Stomach (tissue), 4 donors: ENCODE measurements around the gene LRRC56.

ENCODE experiments used
- CTCF ChIP-seq, 7 experiments: fragments of 450-650 bp in 4 of 7; fragments of 200-600 bp in 3 of 7; sonication (generic) in 3 of 7; IDR thresholded peaks; one replicate each; pipeline ENCODE4 v1.5.1; 2016 to 2019; ENCODE audit warnings: antibody characterized with exemption in 7 of 7, control low read depth in 2 of 7, mild to moderate bottlenecking in 1 of 7
- EP300 ChIP-seq: sonication (generic); formaldehyde crosslinking; IDR thresholded peaks from one replicate; pipeline ENCODE4 v1.6.1; 2017; ENCODE audit warnings: antibody characterized with exemption
- POLR2A ChIP-seq, 4 donors: fragments of 450-650 bp; IDR thresholded peaks; one replicate each; pipeline ENCODE4 v1.6.1; 2016; ENCODE audit warnings: antibody characterized with exemption in 4 of 4, control low read depth in 2 of 4, mild to moderate bottlenecking in 1 of 4, moderate library complexity in 1 of 4
- POLR2AphosphoS5 ChIP-seq, 3 donors: sonication (generic); formaldehyde crosslinking; IDR thresholded peaks; one replicate each; pipeline ENCODE4 v1.6.1; 2016; ENCODE audit warnings: antibody characterized with exemption in 3 of 3

DNA sequence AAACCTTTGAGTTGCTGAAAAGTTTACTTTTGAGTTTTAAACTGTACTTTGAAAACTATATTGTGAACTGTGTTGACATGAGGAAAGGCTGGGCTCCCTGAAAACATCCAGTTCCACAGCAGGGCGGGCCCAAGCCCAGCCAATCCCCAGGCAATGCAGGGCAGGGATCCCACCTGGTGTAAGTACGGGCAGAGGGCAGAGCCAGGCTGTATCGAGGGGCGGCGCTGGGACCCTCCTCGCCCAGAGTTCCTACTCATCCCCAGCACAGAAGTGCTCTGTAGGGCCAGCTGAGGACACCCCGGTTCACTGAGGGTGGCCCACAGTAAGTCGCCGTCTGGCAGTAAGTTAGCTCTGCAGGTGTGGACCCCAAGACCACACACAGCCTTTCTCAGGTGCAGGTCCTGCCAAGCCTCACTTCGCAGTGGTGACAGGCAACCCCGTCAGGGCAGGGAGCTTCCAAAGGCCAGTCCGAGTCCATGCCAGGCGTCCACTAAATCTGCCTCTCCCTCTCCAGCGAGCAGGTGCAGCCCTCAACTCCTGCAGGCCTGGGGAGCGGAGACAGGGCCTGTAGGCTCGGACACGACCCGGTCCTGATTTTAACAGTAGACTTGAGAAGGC is 29.8 kb downstream of the LRRC56 start:
- TF ChIP-seq CTCF (IDR thresholded peaks at IDR 0.05) (no peak), POLR2A (IDR thresholded peaks at IDR 0.05) (no peak), POLR2AphosphoS5 (IDR thresholded peaks at IDR 0.05) (no peak), EP300 (no peak)
